ENCODE measurements around the gene IPO7. TPM values are rescaled to one million over a fixed set of nuclear protein-coding genes. Genes with fewer than 3 reads are reported as not detected.
"Not testable (repeated sequence)": the region's sequence is repeated elsewhere in the genome, so short reads cannot be mapped to it uniquely, and the experiment has no call there.

IPO7 gene
- total RNA-seq, 8 experiments from 2014 or later, result 61.6 to 159 (median 77.1) TPM

GRCh38 chr11:9446230-9446629 lies 61.8 kb downstream of the IPO7 start:
- H3K4me3 ChIP-seq, result no peak overlapping the region
- in situ Hi-C loops (cut with MboI; ENCODE audit: low pct_unique_long_range_greater_than_20kb in 2 of 9, low sequenced_read_pairs in 9 of 9, unreplicated experiment in 9 of 9), result no loop called here
- H3K27ac ChIP-seq, result no peak overlapping the region
- H3K4me1 ChIP-seq (replicated peaks in 1 of 2), result no peaks in the 10 kb centered on the region
- 84 to 100% (median 94%) methylated on average over 1 to 4 of the region's 4 CpGs for WGBS, 10 experiments
- no peak for ATAC-seq (replicated peaks in 6 of 8)

- no peak overlapping the region for H3K4me3 ChIP-seq
- no peaks in the 10 kb centered on the region for H3K4me1 ChIP-seq (replicated peaks in 1 of 2)
- ATAC-seq (replicated peaks in 6 of 8), result no peak
- in situ Hi-C loops (cut with MboI; ENCODE audit: low pct_unique_long_range_greater_than_20kb in 2 of 9, low sequenced_read_pairs in 9 of 9, unreplicated experiment in 9 of 9), result no loop called here
- 87 to 100% (median 100%) methylated on average over 1 to 6 of the region's 9 CpGs; no CpG with 5 or more reads in 5 of the 10 experiments for WGBS, 10 experiments
- H3K27ac ChIP-seq, result no peak overlapping the region
These were observed 64.3 kb downstream of the IPO7 start for GRCh38 chr11:9448576-9449352.

GRCh38 chr11:9452023-9452422 lies 67.6 kb downstream of the IPO7 start:
- in situ Hi-C loops (cut with MboI; ENCODE audit: low pct_unique_long_range_greater_than_20kb in 2 of 9, low sequenced_read_pairs in 9 of 9, unreplicated experiment in 9 of 9); H3K4me3 ChIP-seq; ATAC-seq (replicated peaks in 6 of 8); H3K27ac ChIP-seq; H3K4me1 ChIP-seq (replicated peaks in 1 of 2): not testable (repeated sequence)
- 60 to 100% (median 86%) methylated on average over 1 to 5 of the region's 7 CpGs; no CpG with 5 or more reads in 1 of the 10 experiments for WGBS, 10 experiments

GRCh38 chr11:9455722-9456121 lies 71.3 kb downstream of the IPO7 start:
- no peak for ATAC-seq (replicated peaks in 6 of 8)
- no peak overlapping the region for H3K4me3 ChIP-seq
- H3K4me1 ChIP-seq (replicated peaks in 1 of 2), result no peaks in the 10 kb centered on the region
- in situ Hi-C loops (cut with MboI; ENCODE audit: low pct_unique_long_range_greater_than_20kb in 2 of 9, low sequenced_read_pairs in 9 of 9, unreplicated experiment in 9 of 9), result no loop called here
- no peak overlapping the region for H3K27ac ChIP-seq
- WGBS, 10 experiments, result 63 to 100% (median 95%) methylated on average over 2 to 5 of the region's 5 CpGs

DNA sequence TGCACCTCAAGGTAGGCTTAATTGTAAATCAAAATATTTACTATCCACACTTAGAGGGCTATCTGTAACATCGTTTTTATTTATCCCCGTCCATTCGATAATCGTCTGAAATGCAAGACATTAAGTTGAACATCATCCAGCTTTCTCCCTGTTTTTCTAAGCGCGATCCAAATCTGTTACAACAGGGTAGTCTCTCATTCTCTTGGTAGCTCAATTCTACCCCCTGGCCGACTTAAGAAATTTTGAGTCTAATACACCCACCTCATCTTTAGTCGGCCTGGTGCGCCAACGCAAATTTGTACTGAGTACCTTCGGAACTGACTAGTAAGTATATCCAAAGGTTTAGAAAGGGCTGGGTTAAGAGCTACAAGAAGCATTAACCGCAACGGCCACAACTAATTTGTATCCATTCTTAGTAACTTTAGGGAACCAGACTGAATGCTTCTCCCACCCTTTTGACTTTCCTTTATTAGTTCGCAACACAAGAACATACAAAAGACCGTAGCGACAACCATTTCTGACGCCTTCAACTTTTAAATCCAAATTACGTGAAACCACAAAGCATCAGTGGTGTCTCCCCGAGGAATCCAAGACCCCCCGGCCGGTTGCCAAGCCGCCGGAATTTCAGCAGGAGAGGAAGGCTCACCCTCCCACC lies 75.3 kb downstream of the IPO7 start:
- 0 to 7% (median 1%) methylated on average over 11 to 22 of the region's 23 CpGs; no CpG with 5 or more reads in 2 of the 10 experiments for WGBS, 10 experiments
- no peak for ATAC-seq (replicated peaks in 6 of 8)
- Histone ChIP-seq H3K4me1 (replicated peaks in 1 of 2) (peaks cover 0 to 4% of the 10 kb centered on the region in 2 donors), H3K4me3 (peak overlapping the region; percentile 63 to 97 (median 85)), H3K27ac (peak overlapping the region; percentile 99)
- in situ Hi-C loops (cut with MboI; ENCODE audit: low pct_unique_long_range_greater_than_20kb in 2 of 9, low sequenced_read_pairs in 9 of 9, unreplicated experiment in 9 of 9), result no loop called here

GRCh38 chr11:9460322-9461062 lies 76.0 kb downstream of the IPO7 start, which contains the start of gene ZNF143:
Gene ZNF143 (plus strand): TSS chr11:9461012. CDS start chr11:9471309, 10,297 bp downstream.
- in situ Hi-C loops (cut with MboI; ENCODE audit: low pct_unique_long_range_greater_than_20kb in 2 of 9, low sequenced_read_pairs in 9 of 9, unreplicated experiment in 9 of 9), result no loop called here
- H3K4me1 ChIP-seq (replicated peaks in 1 of 2), result peaks cover 0 to 4% of the 10 kb centered on the region in 2 donors
- H3K27ac ChIP-seq, result peak within 1 kb of the TSS; percentile 99
- ATAC-seq (replicated peaks in 6 of 8), result peak; percentile 85 to 93 (median 91)
- peak within 1 kb of the TSS; percentile 67 to 97 (median 90) for H3K4me3 ChIP-seq
- 0% methylated on average over 3 to 17 of the region's 45 CpGs; no CpG with 5 or more reads in 4 of the 10 experiments for WGBS, 10 experiments

DNA sequence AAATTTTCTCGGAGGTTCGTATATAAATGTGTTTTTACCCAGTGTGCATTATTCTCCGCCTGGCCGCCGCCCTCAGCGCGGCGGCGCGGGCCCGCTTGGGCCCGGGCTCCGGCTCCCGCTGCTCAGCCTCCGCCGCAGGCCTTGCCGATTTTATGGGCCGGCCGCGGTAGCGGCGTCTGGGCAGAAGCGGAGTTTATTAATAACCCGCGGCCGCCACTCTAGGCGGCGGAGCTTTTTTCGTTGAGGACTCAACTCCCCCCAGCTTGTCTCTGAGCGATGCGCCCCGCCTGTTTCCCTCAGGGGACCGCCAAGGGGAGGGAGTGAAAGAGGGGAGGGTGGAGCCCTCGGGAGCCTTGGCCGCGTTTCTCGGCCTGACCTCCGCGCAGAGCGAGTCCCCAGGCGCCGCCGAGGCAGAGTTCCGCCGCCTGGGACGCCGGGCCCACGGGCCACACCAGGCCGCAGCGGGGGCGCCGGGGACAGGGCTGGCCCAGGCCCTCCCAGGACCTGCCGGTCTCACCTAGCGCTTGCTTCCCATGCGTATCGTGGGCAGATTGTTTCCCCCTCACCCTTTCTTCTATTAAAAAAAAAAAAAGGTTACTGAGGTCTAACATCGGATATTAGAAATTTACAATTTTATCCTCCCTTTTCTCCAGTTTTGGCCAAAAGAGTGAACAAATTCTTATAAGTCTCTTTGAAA lies 76.8 kb downstream of the IPO7 start:
- ATAC-seq (replicated peaks in 6 of 8), result peak; percentile 49 to 63 (median 56)
- Histone ChIP-seq H3K4me1 (replicated peaks in 1 of 2) (peaks cover 0 to 4% of the 10 kb centered on the region in 2 donors), H3K27ac (peak overlapping the region; percentile 98 to 99), H3K4me3 (peak overlapping the region; percentile 67 to 94 (median 75))
- in situ Hi-C loops (cut with MboI; ENCODE audit: low pct_unique_long_range_greater_than_20kb in 2 of 9, low sequenced_read_pairs in 9 of 9, unreplicated experiment in 9 of 9), result no loop called here
- 0 to 5% (median 0%) methylated on average over 1 to 48 of the region's 57 CpGs; no CpG with 5 or more reads in 1 of the 10 experiments for WGBS, 10 experiments

GRCh38 chr11:9461760-9462134 lies 77.3 kb downstream of the IPO7 start:
- in situ Hi-C loops (cut with MboI; ENCODE audit: low pct_unique_long_range_greater_than_20kb in 2 of 9, low sequenced_read_pairs in 9 of 9, unreplicated experiment in 9 of 9), result no loop called here
- Histone ChIP-seq H3K4me1 (replicated peaks in 1 of 2) (peaks cover 0 to 4% of the 10 kb centered on the region in 2 donors), H3K4me3 (peak overlapping the region; percentile 67 to 94 (median 75)), H3K27ac (peak overlapping the region; percentile 98 to 99)
- 0 to 7% (median 2%) methylated on average over 5 to 10 of the region's 10 CpGs for WGBS, 10 experiments
- no peak for ATAC-seq (replicated peaks in 6 of 8)

DNA sequence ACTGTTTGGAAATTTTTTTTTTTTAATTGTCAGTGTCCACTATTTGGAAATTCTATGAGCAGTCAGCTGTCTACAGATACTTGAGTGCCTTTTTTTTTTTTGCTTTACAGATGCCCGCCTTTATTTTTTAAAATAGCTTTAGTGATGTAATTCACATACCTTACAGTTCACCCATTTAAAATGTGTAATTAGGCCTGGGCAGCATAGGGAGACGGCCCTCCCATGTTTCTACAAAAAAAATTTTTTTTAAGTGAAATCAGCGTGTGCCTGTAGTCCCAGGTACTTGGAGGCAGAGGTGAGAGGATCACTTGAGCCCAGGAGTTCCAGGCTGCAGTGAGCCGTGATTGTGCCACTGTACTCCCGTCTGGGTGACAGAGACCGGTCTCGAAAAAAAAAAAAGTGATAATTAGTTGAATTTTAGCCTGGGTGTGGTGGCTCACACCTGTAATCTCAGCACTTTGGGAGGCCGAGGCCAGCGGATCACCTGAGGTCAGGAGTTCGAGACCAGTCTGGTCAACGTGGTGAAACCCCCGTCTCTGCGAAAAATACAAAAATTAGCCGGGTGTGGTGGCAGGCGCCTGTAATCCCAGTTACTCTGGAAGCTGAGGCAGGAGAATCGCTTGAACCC lies 77.8 kb downstream of the IPO7 start:
- in situ Hi-C loops (cut with MboI; ENCODE audit: low pct_unique_long_range_greater_than_20kb in 2 of 9, low sequenced_read_pairs in 9 of 9, unreplicated experiment in 9 of 9), result no loop called here
- H3K4me3 ChIP-seq, result peak overlapping the region; percentile 67 to 94 (median 75)
- WGBS, 10 experiments, result 0 to 90% (median 67%) methylated on average over 1 to 10 of the region's 16 CpGs; no CpG with 5 or more reads in 1 of the 10 experiments
- no peak for ATAC-seq (replicated peaks in 6 of 8)
- peaks cover 0 to 4% of the 10 kb centered on the region in 2 donors for H3K4me1 ChIP-seq (replicated peaks in 1 of 2)
- H3K27ac ChIP-seq, result peak overlapping the region; percentile 98 to 99

- in situ Hi-C loops (cut with MboI; ENCODE audit: low pct_unique_long_range_greater_than_20kb in 2 of 9, low sequenced_read_pairs in 9 of 9, unreplicated experiment in 9 of 9), result no loop called here
- Histone ChIP-seq H3K4me1 (replicated peaks in 1 of 2) (peaks cover 0 to 4% of the 10 kb centered on the region in 2 donors), H3K4me3 (no peak overlapping the region), H3K27ac (no peak overlapping the region)
- WGBS, 10 experiments, result 63 to 100% (median 96%) methylated on average over 1 to 7 of the region's 8 CpGs
- no peak for ATAC-seq (replicated peaks in 6 of 8)
These were observed 78.5 kb downstream of the IPO7 start for GRCh38 chr11:9462806-9463537.

DNA sequence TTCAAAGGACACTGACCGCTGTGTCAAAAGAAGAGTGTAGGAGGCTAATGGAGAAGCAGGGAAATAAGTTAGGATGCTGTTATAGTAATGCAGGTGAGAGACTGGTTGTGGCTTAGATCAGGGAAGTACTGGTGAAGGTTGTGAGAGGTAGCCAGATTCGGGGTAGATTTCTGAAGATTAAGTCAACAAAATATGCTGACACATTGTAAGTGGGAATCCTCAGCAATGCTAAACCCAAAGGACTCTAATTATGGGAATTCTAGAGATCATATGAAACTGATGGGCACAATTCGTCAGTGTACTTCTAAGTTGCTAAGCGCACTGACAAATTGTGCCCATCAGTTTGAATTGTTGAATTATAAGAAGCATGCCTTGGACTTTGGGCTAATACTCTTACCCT lies 86.3 kb downstream of the IPO7 start:
- ATAC-seq (replicated peaks in 6 of 8), result no peak
- Histone ChIP-seq H3K4me3 (no peak overlapping the region), H3K27ac (no peak overlapping the region), H3K4me1 (replicated peaks in 1 of 2) (peaks cover 6 to 11% of the 10 kb centered on the region in 2 donors)
- WGBS, 10 experiments, result 89 to 100% (median 94%) methylated on average over 1 to 4 of the region's 4 CpGs; no CpG with 5 or more reads in 2 of the 10 experiments
- in situ Hi-C loops (cut with MboI; ENCODE audit: low pct_unique_long_range_greater_than_20kb in 2 of 9, low sequenced_read_pairs in 9 of 9, unreplicated experiment in 9 of 9), result no loop called here

DNA sequence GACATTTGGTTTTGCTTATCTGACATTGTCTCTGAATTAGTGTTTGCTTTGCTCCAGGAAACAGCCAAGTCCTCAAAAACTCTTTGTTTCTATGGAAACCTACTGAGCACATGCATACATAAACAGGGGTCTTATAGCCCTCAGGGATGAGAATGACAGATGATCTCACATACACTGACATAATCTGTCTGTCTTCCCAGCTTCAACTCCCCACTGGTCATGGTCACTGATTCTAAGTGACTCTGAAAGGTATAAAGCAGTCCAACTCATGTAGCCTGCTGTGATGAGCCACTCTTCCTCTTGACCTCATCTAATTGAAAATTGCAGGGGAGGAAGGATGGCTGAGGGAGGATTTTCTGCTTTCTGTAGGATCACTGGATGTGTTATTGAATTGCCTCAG lies 89.0 kb downstream of the IPO7 start:
- Histone ChIP-seq H3K4me1 (replicated peaks in 1 of 2) (peaks cover 6 to 11% of the 10 kb centered on the region in 2 donors), H3K4me3 (no peak overlapping the region), H3K27ac (no peak overlapping the region)
- peak in 4 of 8 experiments; percentile 30 to 91 (median 54) for ATAC-seq (replicated peaks in 6 of 8)
- in situ Hi-C loops (cut with MboI; ENCODE audit: low pct_unique_long_range_greater_than_20kb in 2 of 9, low sequenced_read_pairs in 9 of 9, unreplicated experiment in 9 of 9), result no loop called here

Data from motor neuron (in vitro differentiated cells).